Measurements from ENCODE around the gene UNC119B.

UNC119B gene

GRCh38 chr12:120764816-120765215 lies 54.6 kb downstream of the UNC119B start:
- DNase-seq (ENCODE audit: low read depth in 3 of 3), result no peak

GRCh38 chr12:120766566-120766965 lies 56.3 kb downstream of the UNC119B start:
- no peak for DNase-seq (ENCODE audit: low read depth in 3 of 3)

- DNase-seq (ENCODE audit: low read depth in 3 of 3), result no peak
These were observed 57.1 kb downstream of the UNC119B start for GRCh38 chr12:120767071-120768024.

GRCh38 chr12:120771097-120771496 lies 60.8 kb downstream of the UNC119B start:
- DNase-seq (ENCODE audit: low read depth in 3 of 3), result no peak
